Measurements from ENCODE around the gene CBX8.

GRCh38 chr17:79819085-79819484, 22.2 kb upstream of the CBX8 start:
- TF ChIP-seq CTCF (conservative IDR thresholded peaks at IDR 0.05) (no peak), ZFX (IDR thresholded peaks at IDR 0.05) (no peak)

All from C4-2B (cell line).